DMS153 (cell line): ENCODE data around the gene KCNIP4.
"Not testable (repeated sequence)": the region's sequence is repeated elsewhere in the genome, so short reads cannot be mapped to it uniquely, and the experiment has no call there.

ENCODE experiments used
- DNase-seq: peaks from one replicate; lab custom pipeline; 2025; lab: John Stamatoyannopoulos, UW

KCNIP4 gene

GRCh38 chr4:20844311-20844710 is 1104.3 kb downstream of the KCNIP4 start:
- DNase-seq: no peak

- no peak for DNase-seq
Measured at GRCh38 chr4:20840648-20841190, 1107.9 kb downstream of the KCNIP4 start.

- DNase-seq: no peak
Measured at GRCh38 chr4:20839957-20840356, 1108.6 kb downstream of the KCNIP4 start.

- DNase-seq: no peak
Measured at GRCh38 chr4:20838476-20838875, 1110.1 kb downstream of the KCNIP4 start.

- DNase-seq: no peak
Measured at GRCh38 chr4:20832826-20833225, 1115.7 kb downstream of the KCNIP4 start.

- DNase-seq: no peak
Measured at GRCh38 chr4:20831746-20832145, 1116.8 kb downstream of the KCNIP4 start.

GRCh38 chr4:20829617-20830357 is 1118.8 kb downstream of the KCNIP4 start:
- no peak for DNase-seq

GRCh38 chr4:20825505-20825904 is 1123.1 kb downstream of the KCNIP4 start:
- no peak for DNase-seq

GRCh38 chr4:20816287-20816686 is 1132.3 kb downstream of the KCNIP4 start:
- no peak for DNase-seq

GRCh38 chr4:20813700-20814099 is 1134.9 kb downstream of the KCNIP4 start:
- no peak for DNase-seq

- DNase-seq: peak; percentile 0
Measured at GRCh38 chr4:20809812-20810211, 1138.8 kb downstream of the KCNIP4 start.

- DNase-seq: no peak
Measured at GRCh38 chr4:20805716-20806115, 1142.9 kb downstream of the KCNIP4 start.

GRCh38 chr4:20787940-20788665 is 1160.5 kb downstream of the KCNIP4 start:
- no peak for DNase-seq

GRCh38 chr4:20783134-20783533 is 1165.4 kb downstream of the KCNIP4 start:
- not testable (repeated sequence) for DNase-seq

GRCh38 chr4:20778896-20779295 is 1169.7 kb downstream of the KCNIP4 start:
- no peak for DNase-seq

- no peak for DNase-seq
Measured at GRCh38 chr4:20773144-20773997, 1175.2 kb downstream of the KCNIP4 start.

GRCh38 chr4:20764366-20764992 is 1184.1 kb downstream of the KCNIP4 start:
- no peak for DNase-seq

GRCh38 chr4:20761826-20762225 is 1186.7 kb downstream of the KCNIP4 start:
- DNase-seq: no peak

- DNase-seq: no peak
Measured at GRCh38 chr4:20761382-20761781, 1187.2 kb downstream of the KCNIP4 start.

- DNase-seq: no peak
Measured at GRCh38 chr4:20760053-20760452, 1188.5 kb downstream of the KCNIP4 start.

GRCh38 chr4:20754036-20754435 is 1194.5 kb downstream of the KCNIP4 start:
- no peak for DNase-seq

GRCh38 chr4:20752641-20753040 is 1195.9 kb downstream of the KCNIP4 start:
- no peak for DNase-seq
